ENCODE results near the gene TSNAXIP1.

DNA sequence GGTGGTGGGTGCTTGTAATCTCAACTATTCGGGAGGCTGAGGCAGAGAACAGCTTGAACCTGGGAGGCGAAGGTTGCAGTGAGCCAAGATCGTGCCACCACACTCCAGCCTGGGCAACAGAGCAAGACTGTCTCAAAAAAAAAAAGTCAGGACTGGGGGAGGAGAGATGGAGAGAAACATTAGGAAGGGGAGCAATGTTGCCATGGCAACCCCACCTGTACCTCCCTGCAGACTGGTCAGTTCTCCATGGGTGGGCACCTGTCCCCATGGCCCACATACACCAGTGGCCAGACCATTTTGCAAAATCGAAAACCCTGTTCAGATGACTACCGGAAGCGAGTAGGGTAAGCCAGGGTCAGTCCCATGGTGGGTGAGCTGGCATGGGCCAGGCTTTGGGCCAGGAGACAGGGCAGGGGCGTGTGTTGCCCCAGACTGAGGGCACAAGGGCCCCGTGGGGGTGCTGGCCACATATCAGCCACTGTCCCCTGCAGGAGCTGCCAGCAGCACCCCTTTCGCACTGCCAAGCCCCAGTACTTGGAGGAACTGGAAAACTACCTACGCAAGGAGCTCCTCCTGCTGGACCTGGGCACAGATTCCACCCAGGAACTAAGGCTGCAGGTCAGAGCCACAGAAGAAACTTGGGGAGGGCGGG, 14.0 kb downstream of the TSNAXIP1 start:
- no peak for TF ChIP-seq POLR2A (IDR thresholded peaks at IDR 0.05)
- TF ChIP-seq, protein P1, sequence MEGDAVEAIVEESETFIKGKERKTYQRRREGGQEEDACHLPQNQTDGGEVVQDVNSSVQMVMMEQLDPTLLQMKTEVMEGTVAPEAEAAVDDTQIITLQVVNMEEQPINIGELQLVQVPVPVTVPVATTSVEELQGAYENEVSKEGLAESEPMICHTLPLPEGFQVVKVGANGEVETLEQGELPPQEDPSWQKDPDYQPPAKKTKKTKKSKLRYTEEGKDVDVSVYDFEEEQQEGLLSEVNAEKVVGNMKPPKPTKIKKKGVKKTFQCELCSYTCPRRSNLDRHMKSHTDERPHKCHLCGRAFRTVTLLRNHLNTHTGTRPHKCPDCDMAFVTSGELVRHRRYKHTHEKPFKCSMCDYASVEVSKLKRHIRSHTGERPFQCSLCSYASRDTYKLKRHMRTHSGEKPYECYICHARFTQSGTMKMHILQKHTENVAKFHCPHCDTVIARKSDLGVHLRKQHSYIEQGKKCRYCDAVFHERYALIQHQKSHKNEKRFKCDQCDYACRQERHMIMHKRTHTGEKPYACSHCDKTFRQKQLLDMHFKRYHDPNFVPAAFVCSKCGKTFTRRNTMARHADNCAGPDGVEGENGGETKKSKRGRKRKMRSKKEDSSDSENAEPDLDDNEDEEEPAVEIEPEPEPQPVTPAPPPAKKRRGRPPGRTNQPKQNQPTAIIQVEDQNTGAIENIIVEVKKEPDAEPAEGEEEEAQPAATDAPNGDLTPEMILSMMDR (IDR thresholded peaks at IDR 0.05), result no peak
- no peak for TF ChIP-seq EP300 (IDR thresholded peaks at IDR 0.05)
- TF ChIP-seq POLR2AphosphoS5 (IDR thresholded peaks at IDR 0.05), result no peak
